G401 (cell line): ENCODE results near the gene ZNF57. TPM values are rescaled to one million over a fixed set of nuclear protein-coding genes. Genes with fewer than 3 reads are reported as not detected.
"Not testable (repeated sequence)": the region's sequence is repeated elsewhere in the genome, so short reads cannot be mapped to it uniquely, and the experiment has no call there.

Source experiments
- DNase-seq: peaks from one replicate; pipeline ENCODE4 v3.0.0-alpha.2; 2015; ENCODE audit warnings: low spot score
- in situ Hi-C: cut with HindIII; loops from 2 replicates; pipeline ENCODE4 v1.10.0; 2016; ENCODE audit warnings: low sequenced_read_pairs, mixed read lengths
- total RNA-seq: library from RNA; depleted of rRNA; stranded (reverse); fragments of >200 nt; shearing (Covaris generic); gene quantifications from 2 replicates; pipeline ENCODE4 v1.2.3, GENCODE V29; 2014; rRNA removed

Gene ZNF57
- total RNA-seq, 1 experiment from 2014 or later, result 20.8 TPM

- in situ Hi-C loops, result no loop called here
Measured at GRCh38 chr19:2945575-2946184, 45.0 kb downstream of the ZNF57 start.

DNA sequence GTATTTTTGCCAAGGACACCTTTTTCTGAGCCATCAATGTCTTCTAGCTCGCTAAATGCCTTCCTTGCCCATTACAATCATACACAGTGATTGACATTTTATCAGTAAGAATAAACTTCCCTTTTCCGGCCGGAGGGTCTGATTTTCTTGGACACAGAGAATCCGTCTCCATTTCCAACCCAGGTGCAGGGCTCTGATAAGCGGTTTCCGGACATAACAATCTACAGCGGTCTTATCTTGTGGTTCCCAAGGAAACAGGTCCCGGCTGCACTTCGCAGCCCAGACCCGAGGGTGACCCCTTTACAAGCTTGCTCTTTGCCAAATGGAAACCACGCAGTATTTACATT lies 49.2 kb downstream of the ZNF57 start:
- DNase-seq, result no peak
- in situ Hi-C loops, result no loop called here

More at GRCh38 chr19:2945575-2946184, 45.0 kb downstream of the ZNF57 start:
- no peak for DNase-seq

GRCh38 chr19:2950286-2951124 lies 49.8 kb downstream of the ZNF57 start:
- peak; percentile 100 for DNase-seq
- in situ Hi-C loops, result no loop called here

DNA sequence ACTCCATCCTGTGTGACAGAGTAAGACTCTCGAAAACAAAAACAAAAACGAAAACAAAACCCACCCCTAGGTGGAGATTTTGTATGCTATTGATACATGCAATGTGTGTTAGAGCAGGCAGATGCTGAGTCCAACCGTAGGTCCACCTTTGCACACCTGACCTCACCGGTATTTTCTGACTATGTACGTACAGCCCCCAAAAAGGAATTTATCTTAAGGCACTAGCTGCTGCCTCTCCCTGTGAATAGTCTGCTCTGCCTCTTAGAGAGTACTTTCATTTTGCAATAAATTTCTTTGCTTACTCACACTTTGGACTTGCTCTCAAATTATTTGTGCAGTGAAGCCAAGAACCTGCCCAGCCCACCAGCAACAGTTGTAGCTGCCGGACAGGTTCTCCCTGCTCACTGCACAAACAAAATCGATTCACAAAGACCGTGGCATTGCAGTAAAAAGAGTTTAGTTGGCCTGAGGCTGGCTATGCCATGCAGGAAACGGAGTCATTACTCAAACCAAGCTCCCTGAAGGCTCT lies 52.3 kb downstream of the ZNF57 start:
- in situ Hi-C loops, result no loop called here
- no peak for DNase-seq

DNA sequence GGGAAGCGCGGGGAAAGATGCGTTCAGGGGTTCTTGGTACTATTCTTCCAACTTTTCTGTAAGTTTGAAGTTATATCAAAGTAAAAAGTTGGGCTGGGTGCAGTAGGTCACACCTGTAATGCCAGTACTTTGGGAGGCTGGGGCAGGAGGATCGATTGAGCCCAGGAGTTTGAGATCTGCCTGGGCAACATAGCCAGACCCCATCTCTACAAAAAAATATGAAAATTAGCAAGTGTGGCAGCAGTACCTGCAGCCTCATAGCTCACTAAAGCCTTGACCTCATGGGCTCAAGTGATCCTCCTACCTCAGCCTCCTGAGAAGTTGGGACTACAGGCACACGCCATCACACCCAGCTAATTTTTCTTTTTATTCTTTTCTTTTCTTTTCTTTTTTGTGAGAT lies 56.4 kb downstream of the ZNF57 start:
- DNase-seq, result no peak
- in situ Hi-C loops, result no loop called here

GRCh38 chr19:2960120-2960519 lies 59.4 kb downstream of the ZNF57 start:
- in situ Hi-C loops, result no loop called here
- no peak for DNase-seq

GRCh38 chr19:2962018-2962670 lies 61.4 kb downstream of the ZNF57 start:
- in situ Hi-C loops, result no loop called here

DNA sequence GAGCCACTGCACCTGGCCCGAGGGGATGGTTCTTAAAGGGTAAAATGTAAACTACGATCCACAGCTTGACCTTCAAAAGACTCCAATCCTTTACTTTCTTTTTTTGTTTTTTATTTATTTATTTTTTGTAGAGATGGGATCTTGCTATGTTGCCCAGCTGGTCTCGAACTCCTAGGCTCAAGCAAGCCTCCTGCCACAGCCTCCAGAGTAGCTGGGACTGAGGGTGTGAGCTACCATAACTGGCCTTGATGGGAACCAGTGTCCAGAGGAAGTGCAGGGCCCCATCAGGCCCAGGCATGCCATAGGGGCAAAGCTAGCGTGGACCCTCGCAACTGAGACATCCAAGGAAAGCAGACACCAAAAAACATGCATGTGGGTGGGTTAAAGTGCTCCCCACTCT lies 62.4 kb downstream of the ZNF57 start:
- DNase-seq, result no peak
- in situ Hi-C loops, result no loop called here

More at GRCh38 chr19:2962018-2962670, 61.4 kb downstream of the ZNF57 start:
- peak; percentile 88 for DNase-seq

GRCh38 chr19:2963631-2964030 lies 62.9 kb downstream of the ZNF57 start:
- in situ Hi-C loops, DNase-seq: not testable (repeated sequence)

DNA sequence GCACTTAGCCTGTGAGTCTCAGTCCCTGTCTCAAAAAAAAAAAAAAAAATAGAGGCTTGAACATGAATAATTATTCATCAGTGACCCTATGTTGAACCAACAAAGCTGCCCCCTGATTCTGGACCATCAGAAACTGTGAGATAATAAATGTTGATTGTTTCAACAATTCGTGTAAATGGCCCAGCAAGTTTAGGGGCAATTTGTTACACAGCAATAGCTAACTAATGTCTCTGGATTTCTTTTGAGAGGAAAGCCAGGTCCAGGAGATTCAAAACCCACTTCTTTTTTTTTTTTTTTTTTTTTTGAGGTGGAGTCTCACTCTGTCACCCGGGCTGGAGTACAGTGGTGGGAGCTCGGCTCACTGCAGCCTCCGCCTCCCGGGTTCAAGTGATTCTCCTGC lies 64.1 kb downstream of the ZNF57 start:
- in situ Hi-C loops, result no loop called here
- no peak for DNase-seq

- in situ Hi-C loops, result no loop called here
Measured at GRCh38 chr19:2967972-2968371, 67.2 kb downstream of the ZNF57 start.

More at GRCh38 chr19:2967972-2968371, 67.2 kb downstream of the ZNF57 start:
- no peak for DNase-seq

Other genes starting within 250 kb of the ZNF57 start
- gene GNG7, start 198.2 kb upstream of the ZNF57 start, total RNA-seq, result 7.3 and 9.2 TPM in 2 replicates
- gene DIRAS1, start 179.6 kb upstream of the ZNF57 start, total RNA-seq, result 13.5 and 13.7 TPM in 2 replicates
- gene SLC39A3, start 160.9 kb upstream of the ZNF57 start, total RNA-seq, result 61.7 and 90.3 TPM in 2 replicates
- gene SGTA, start 117.7 kb upstream of the ZNF57 start, total RNA-seq, result 133 and 143 TPM in 2 replicates
- gene THOP1, start 115.4 kb upstream of the ZNF57 start, total RNA-seq, result 278 and 385 TPM in 2 replicates
- 4.1 and 6.1 TPM in 2 replicates for gene ZNF554, start 81.1 kb upstream of the ZNF57 start, total RNA-seq
- 5.3 and 19.0 TPM in 2 replicates for gene ZNF555, start 59.5 kb upstream of the ZNF57 start, total RNA-seq
- gene ZNF556, start 33.6 kb upstream of the ZNF57 start, total RNA-seq, result 0.25 and 0.31 TPM in 2 replicates
- 6.5 and 7.1 TPM in 2 replicates for gene ZNF77, start 44.0 kb downstream of the ZNF57 start, total RNA-seq
- 2.7 and 10.4 TPM in 2 replicates for gene TLE6, start 76.6 kb downstream of the ZNF57 start, total RNA-seq
- 10.2 and 11.7 TPM in 2 replicates for gene TLE2, start 128.4 kb downstream of the ZNF57 start, total RNA-seq
- gene TLE5, start 161.6 kb downstream of the ZNF57 start, total RNA-seq, result 292 and 378 TPM in 2 replicates
- 42.9 and 44.0 TPM in 2 replicates for gene GNA11, start 193.4 kb downstream of the ZNF57 start, total RNA-seq
- gene GNA15, start 235.1 kb downstream of the ZNF57 start, total RNA-seq, result 2.8 and 3.7 TPM in 2 replicates